ENCODE measurements around the gene PGR. TPM values are rescaled to one million over a fixed set of nuclear protein-coding genes. Genes with fewer than 3 reads are reported as not detected.

PGR gene
- total RNA-seq (2021; ENCODE audit: unreplicated experiment) (not detected), Bru-seq, nascent RNA (percentile 6 among the genes with signal in this experiment), BruChase-seq, experiment 1, labeled RNA remaining after a 2-hour chase (percentile 8 among the genes with signal in this experiment), BruChase-seq, experiment 2, labeled RNA remaining after a 6-hour chase (percentile 7 among the genes with signal in this experiment)
- not detected for polyA plus RNA-seq (2012; ENCODE audit: insufficient read length)
- long read RNA-seq = 0 reads

- DNase-seq (ENCODE audit: low read depth, low spot score) (no peak), ATAC-seq (peak; percentile 57)
- no peaks in the 10 kb centered on the region for H3K36me3 ChIP-seq (ENCODE audit: control insufficient read depth, insufficient read depth, low read length)
- peaks cover 48% of the 10 kb centered on the region for H3K27me3 ChIP-seq (ENCODE audit: control insufficient read depth, insufficient read depth, low read length)
- intact Hi-C loops (cut with micrococcal nuclease; ENCODE audit: unreplicated experiment) (no loop called here), in situ Hi-C loops (cut with HindIII; ENCODE audit: low pct_unique_long_range_greater_than_20kb, low sequenced_read_pairs) (no loop called here)
- no TSS peak for BruUV-seq (replicated peaks)
- ChIA-PET CTCF (interaction anchor here (0.6 kb wide), 1 partner anchor 65 kb away, joined by 3 read pairs; no protein-coding TSS in a partner anchor), POLR2A (no interaction called here)
- H3K9me3 ChIP-seq (ENCODE audit: control insufficient read depth, insufficient read depth, low read depth, low read length) = no peaks in the 10 kb centered on the region
- no peaks in the 10 kb centered on the region; the same call in 1 of the 2 replicates for H3K4me1 ChIP-seq (ENCODE audit: control insufficient read depth, insufficient read depth, low read length)
- no peak within 1 kb of the TSS for H3K27ac ChIP-seq (ENCODE audit: low read length)
- H3K4me3 ChIP-seq (ENCODE audit: low read depth in 2 of 2, low read length in 2 of 2) = peak within 1 kb of the TSS in 1 of 2 experiments; percentile 34; a peak in 2 of 4 replicates
- TF ChIP-seq REST (IDR thresholded peaks at IDR 0.05; ENCODE audit: insufficient read depth in 1 of 2, low read depth in 2 of 2, low read length in 1 of 2) (no peak), TCF7L2 (IDR thresholded peaks at IDR 0.05; ENCODE audit: low read depth, low read length) (0 out of 2 replicates have a peak, but pooled peaks have one; percentile 39), CTCF (IDR thresholded peaks at IDR 0.05) (no peak)
Observed at GRCh38 chr11:101129203-101129943, at the start of gene PGR. Gene PGR, minus strand, starts transcription at chr11:101129813. Its CDS starts 743 bp downstream, at chr11:101129070.

GRCh38 chr11:101176381-101176780 lies 46.8 kb upstream of the PGR start:
- in situ Hi-C loops (cut with HindIII; ENCODE audit: low pct_unique_long_range_greater_than_20kb, low sequenced_read_pairs) = no loop called here
- CTCF ChIA-PET = no interaction called here
- no peak for DNase-seq (ENCODE audit: low read depth, low spot score)
- Histone ChIP-seq H3K9me3 (ENCODE audit: control insufficient read depth, insufficient read depth, low read depth, low read length) (no peaks in the 10 kb centered on the region), H3K4me1 (ENCODE audit: control insufficient read depth, insufficient read depth, low read length) (no peaks in the 10 kb centered on the region), H3K27me3 (ENCODE audit: control insufficient read depth, insufficient read depth, low read length) (no peaks in the 10 kb centered on the region), H3K27ac (ENCODE audit: low read length) (no peak overlapping the region), H3K36me3 (ENCODE audit: control insufficient read depth, insufficient read depth, low read length) (no peaks in the 10 kb centered on the region), H3K4me3 (ENCODE audit: low read depth in 2 of 2, low read length in 2 of 2) (no peak overlapping the region)
- BruUV-seq (replicated peaks) = no TSS peak
- TF ChIP-seq SIN3A (IDR thresholded peaks at IDR 0.05; ENCODE audit: borderline replicate concordance, insufficient read depth, low read depth, low read length) (no peak), POLR2AphosphoS5 (IDR thresholded peaks at IDR 0.05; ENCODE audit: low read depth, low read length) (no peak), CTCF (IDR thresholded peaks at IDR 0.05) (no peak), REST (IDR thresholded peaks at IDR 0.05; ENCODE audit: insufficient read depth in 1 of 2, low read depth in 2 of 2, low read length in 1 of 2) (no peak), TCF7L2 (IDR thresholded peaks at IDR 0.05; ENCODE audit: low read depth, low read length) (no peak)
- no peak for ATAC-seq
- intact Hi-C loops (cut with micrococcal nuclease; ENCODE audit: unreplicated experiment) = no loop called here
- POLR2A ChIA-PET = no interaction called here

All from Panc1 (cell line).